ENCODE data around the gene RASGRP3.

Gene RASGRP3

DNA sequence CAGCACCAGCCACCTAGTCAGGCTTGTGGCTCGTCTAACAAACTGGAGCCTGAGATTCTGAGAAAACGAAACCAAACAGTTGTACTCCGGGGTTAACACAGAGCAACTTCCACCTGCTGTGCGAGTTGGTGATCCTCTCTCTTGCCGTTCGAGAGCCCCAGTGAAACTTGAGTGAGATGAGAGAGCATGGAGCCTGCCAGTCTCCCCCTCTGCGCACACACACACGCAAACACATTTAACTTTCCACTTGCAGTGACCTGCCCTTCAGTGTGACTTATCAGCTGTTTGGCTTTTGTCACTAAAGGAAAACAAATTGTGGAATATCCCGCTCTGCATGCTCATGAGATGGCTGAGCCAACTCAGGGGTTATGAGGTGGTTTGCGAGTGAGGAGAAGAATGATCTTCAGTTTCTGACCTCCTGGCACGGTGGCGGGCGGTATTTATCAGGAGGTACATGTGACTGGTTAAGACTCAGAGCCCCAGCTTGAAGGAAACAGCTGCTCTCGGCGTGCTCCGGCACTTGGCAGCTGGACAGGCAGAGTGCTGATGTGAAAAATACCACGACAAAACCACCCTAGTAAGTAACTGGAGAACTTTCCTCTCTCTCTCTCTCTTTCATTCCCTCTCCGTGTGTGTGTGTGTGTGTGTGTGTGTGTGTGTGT lies at the start of gene RASGRP3:
Gene RASGRP3, plus strand, starts transcription at position 519 of the 662 bp plus-strand sequence. CDS start 38,488 bp downstream, outside the sequence.
- peak; percentile 97 for DNase-seq (ENCODE audit: extremely low read depth, low read depth)
- TF ChIP-seq, protein P1, sequence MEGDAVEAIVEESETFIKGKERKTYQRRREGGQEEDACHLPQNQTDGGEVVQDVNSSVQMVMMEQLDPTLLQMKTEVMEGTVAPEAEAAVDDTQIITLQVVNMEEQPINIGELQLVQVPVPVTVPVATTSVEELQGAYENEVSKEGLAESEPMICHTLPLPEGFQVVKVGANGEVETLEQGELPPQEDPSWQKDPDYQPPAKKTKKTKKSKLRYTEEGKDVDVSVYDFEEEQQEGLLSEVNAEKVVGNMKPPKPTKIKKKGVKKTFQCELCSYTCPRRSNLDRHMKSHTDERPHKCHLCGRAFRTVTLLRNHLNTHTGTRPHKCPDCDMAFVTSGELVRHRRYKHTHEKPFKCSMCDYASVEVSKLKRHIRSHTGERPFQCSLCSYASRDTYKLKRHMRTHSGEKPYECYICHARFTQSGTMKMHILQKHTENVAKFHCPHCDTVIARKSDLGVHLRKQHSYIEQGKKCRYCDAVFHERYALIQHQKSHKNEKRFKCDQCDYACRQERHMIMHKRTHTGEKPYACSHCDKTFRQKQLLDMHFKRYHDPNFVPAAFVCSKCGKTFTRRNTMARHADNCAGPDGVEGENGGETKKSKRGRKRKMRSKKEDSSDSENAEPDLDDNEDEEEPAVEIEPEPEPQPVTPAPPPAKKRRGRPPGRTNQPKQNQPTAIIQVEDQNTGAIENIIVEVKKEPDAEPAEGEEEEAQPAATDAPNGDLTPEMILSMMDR (IDR thresholded peaks at IDR 0.05; ENCODE audit: low read depth, low read length) = no peak

DNA sequence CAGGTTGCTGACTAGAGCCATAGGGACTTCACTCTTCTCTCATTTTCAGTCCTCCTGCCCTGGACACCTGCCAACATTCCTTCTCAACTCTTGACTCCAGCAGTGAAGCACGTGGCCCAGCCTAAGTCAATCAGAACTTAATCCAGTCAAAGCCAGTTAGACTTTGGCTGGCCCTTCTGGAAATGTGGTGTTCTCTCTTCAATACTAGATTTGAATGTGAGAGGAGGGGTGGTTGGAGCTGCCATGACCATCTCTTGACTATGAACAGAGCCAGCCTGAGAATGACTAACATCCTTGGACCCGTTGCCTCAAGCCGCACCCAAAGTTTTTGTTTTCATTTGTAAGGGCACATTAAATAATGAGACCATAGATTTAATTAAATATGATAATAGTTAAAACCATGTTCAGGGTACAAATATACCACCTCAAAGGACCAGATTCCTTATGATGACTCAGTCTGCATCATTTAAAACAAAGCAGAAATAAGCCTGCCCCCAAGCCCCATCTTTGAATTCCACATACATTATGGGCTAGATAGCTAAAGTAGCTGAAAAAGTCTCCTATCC lies 49.7 kb upstream of the RASGRP3 start:
- peak; percentile 79 for DNase-seq (ENCODE audit: extremely low read depth, low read depth)
- TF ChIP-seq, protein P1 (IDR thresholded peaks at IDR 0.05; ENCODE audit: low read depth, low read length) = no peak

GRCh38 chr2:33430077-33430476 lies 46.4 kb upstream of the RASGRP3 start:
- no peak for DNase-seq (ENCODE audit: extremely low read depth, low read depth)
- TF ChIP-seq, protein P1 (IDR thresholded peaks at IDR 0.05; ENCODE audit: low read depth, low read length) = no peak

DNA sequence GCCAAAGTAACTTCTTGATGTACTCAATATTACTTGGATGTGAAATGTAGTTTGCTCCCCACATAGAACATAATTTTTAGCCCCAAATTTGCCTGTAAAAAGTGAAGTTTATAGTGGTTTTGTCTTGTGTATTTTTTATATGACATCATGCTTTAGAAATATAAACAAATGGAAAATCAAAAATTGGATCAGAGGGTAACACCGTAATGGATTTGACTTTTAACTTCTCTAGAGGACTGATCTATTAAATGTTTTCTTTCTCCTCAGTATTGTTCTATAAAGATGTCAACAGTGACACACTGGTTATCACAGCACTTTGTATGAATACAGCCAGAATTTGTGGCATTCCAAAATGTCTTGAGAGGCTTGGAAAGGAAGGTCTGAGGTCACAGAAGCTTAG lies 45.6 kb upstream of the RASGRP3 start:
- TF ChIP-seq, protein P1 (IDR thresholded peaks at IDR 0.05; ENCODE audit: low read depth, low read length) = no peak
- no peak for DNase-seq (ENCODE audit: extremely low read depth, low read depth)

GRCh38 chr2:33432871-33433270 lies 43.6 kb upstream of the RASGRP3 start:
- DNase-seq (ENCODE audit: extremely low read depth, low read depth) = no peak
- TF ChIP-seq, protein P1 (IDR thresholded peaks at IDR 0.05; ENCODE audit: low read depth, low read length) = no peak

GRCh38 chr2:33433279-33434235 lies 42.9 kb upstream of the RASGRP3 start:
- DNase-seq (ENCODE audit: extremely low read depth, low read depth) = no peak
- TF ChIP-seq, protein P1 (IDR thresholded peaks at IDR 0.05; ENCODE audit: low read depth, low read length) = no peak
